ENCODE results near the gene SERPINB3.
"Not testable (repeated sequence)": the region's sequence is repeated elsewhere in the genome, so short reads cannot be mapped to it uniquely, and the experiment has no call there.

DNA sequence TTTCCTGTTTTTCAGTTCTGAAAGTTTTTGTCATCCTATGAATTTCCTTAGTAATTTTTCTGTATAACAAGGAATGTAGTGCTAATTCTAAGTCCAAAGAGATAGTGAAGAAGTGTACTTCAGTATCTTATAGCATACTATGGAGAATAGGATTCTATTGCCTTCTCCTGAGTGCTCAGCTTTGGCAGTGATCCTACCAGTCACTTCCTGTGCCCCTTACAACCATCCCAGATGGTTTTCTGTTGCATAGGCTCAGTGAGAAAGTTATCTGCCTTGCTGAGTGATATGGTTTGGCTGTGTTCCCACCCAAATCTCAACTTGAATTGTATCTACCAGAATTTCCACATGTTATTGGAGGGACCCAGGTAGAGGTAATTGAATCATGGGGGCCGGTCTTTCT lies 17.0 kb downstream of the SERPINB3 start:
- TF ChIP-seq, protein P1, sequence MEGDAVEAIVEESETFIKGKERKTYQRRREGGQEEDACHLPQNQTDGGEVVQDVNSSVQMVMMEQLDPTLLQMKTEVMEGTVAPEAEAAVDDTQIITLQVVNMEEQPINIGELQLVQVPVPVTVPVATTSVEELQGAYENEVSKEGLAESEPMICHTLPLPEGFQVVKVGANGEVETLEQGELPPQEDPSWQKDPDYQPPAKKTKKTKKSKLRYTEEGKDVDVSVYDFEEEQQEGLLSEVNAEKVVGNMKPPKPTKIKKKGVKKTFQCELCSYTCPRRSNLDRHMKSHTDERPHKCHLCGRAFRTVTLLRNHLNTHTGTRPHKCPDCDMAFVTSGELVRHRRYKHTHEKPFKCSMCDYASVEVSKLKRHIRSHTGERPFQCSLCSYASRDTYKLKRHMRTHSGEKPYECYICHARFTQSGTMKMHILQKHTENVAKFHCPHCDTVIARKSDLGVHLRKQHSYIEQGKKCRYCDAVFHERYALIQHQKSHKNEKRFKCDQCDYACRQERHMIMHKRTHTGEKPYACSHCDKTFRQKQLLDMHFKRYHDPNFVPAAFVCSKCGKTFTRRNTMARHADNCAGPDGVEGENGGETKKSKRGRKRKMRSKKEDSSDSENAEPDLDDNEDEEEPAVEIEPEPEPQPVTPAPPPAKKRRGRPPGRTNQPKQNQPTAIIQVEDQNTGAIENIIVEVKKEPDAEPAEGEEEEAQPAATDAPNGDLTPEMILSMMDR (IDR thresholded peaks at IDR 0.05), result not testable (repeated sequence)
- not testable (repeated sequence) for TF ChIP-seq POLR2A (IDR thresholded peaks at IDR 0.05)

Data from ovary (tissue), 3 donors.